Brain microvascular endothelial cell (primary cell): ENCODE measurements around the gene SF3A2.

Source experiments
- DNase-seq: peaks from one replicate; pipeline ENCODE4 v3.0.0-alpha.2; 2020
- H3K27ac ChIP-seq: fragments of 250-450 bp; sonication (Bioruptor Pico); 2 replicates; pipeline ENCODE4 v1.5.1; 2020; ENCODE audit warnings: mild to moderate bottlenecking, moderate library complexity
- H3K27me3 ChIP-seq: fragments of 250-450 bp; sonication (Bioruptor Pico); replicated peaks from 2 replicates; pipeline ENCODE4 v1.5.1; 2020; ENCODE audit warnings: mild to moderate bottlenecking
- H3K36me3 ChIP-seq: fragments of 250-450 bp; sonication (Bioruptor Pico); replicated peaks from 2 replicates; pipeline ENCODE4 v1.5.1; 2020; ENCODE audit warnings: mild to moderate bottlenecking
- H3K4me3 ChIP-seq: 2 replicates; pipeline ENCODE4 v1.5.1; 2011; ENCODE audit warnings: low read depth, mild to moderate bottlenecking, control low read depth, low read length, moderate library complexity
- in situ Hi-C: cut with HindIII; loops from 2 replicates; pipeline ENCODE4 v1.10.0; 2017; ENCODE audit warnings: low sequenced_read_pairs, low pct_ligation_motif_present
- TF ChIP-seq, protein P1 (sequence below): IDR thresholded peaks from 2 replicates; pipeline ENCODE4 v1.5.1; 2011; ENCODE audit warnings: low read depth, mild to moderate bottlenecking, moderate library complexity, low read length, control low read depth, inconsistent platforms; ENCODE audit errors: missing control alignments

Gene SF3A2

DNA sequence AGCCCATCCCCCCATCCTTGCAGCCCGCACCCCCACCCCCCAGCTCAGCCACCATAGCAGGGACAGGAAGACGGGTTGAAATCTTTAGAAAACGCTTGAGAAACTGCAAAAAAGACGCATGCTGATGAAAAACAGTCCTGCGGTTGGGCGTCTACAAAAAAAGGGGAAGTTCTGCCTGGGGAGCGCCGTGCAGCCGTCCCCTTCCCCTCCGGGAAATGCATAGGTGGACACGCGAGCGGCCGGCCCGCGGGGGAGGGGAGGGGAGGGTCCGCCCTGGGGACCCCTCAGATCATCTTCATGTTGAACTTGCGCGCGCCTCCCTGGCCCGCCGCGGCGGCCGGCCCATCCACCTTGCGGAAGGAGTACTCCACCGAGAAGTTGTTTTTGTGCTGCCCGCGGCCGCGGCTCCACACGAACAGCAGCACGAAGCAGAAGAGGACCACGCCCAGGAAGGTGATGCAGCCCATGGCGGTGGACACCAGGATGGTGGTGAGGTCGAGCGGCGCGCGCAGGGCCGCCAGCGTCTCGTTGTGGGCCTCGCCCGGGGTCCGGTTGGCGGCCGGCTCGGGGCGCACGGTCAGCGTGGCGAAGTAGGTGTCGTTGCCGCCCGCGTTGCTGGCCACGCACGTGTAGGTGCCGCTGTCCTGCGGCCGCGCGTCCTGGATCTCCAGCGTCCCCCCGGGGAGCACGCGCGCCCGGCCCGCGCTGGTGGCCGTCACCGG lies 53.3 kb downstream of the SF3A2 start:
- TF ChIP-seq, protein P1, sequence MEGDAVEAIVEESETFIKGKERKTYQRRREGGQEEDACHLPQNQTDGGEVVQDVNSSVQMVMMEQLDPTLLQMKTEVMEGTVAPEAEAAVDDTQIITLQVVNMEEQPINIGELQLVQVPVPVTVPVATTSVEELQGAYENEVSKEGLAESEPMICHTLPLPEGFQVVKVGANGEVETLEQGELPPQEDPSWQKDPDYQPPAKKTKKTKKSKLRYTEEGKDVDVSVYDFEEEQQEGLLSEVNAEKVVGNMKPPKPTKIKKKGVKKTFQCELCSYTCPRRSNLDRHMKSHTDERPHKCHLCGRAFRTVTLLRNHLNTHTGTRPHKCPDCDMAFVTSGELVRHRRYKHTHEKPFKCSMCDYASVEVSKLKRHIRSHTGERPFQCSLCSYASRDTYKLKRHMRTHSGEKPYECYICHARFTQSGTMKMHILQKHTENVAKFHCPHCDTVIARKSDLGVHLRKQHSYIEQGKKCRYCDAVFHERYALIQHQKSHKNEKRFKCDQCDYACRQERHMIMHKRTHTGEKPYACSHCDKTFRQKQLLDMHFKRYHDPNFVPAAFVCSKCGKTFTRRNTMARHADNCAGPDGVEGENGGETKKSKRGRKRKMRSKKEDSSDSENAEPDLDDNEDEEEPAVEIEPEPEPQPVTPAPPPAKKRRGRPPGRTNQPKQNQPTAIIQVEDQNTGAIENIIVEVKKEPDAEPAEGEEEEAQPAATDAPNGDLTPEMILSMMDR, result no peak
- Histone ChIP-seq H3K36me3 (no peaks in the 10 kb centered on the region), H3K4me3 (no peak overlapping the region), H3K27me3 (peaks cover 46% of the 10 kb centered on the region), H3K27ac (no peak overlapping the region)
- no peak for DNase-seq
- in situ Hi-C loops, result no loop called here

DNA sequence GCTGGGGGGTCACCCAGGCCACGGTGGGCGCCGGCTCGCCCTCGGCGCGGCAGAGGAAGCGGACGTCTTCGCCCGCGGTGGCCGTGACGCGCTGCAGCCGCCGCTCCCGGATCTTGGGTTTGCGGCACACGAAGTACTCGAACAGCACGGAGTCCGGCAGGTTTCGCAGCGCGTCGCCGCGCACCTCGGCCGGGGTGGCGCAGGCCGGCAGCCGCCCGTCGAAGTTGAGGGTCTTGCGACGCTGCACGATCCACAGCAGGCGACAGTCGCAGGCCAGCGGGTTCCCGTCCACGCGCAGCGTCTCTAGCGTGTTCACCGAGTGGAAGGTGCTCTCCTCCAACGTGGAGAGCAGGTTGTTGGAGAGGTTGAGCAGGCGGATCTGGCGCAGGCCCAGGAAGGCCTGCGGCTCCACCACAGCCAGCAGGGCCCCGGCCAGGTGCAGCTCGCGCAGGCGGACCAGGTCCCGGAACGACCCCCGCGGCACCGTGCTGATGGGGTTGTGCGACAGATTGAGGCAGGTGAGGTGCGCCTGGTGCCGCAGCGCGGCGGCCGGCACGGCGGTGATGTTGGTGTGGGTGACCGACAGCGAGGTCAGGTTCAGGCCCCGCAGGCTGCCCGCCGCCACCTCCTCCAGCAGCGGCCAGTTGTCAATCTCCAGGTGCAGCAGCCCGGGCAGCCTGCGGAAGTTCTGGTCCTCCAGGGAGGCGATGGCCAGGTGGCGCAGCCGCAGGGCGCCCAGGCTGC lies 54.0 kb downstream of the SF3A2 start:
- in situ Hi-C loops, result no loop called here
- DNase-seq, result no peak
- H3K4me3 ChIP-seq, result no peak overlapping the region
- peaks cover 46% of the 10 kb centered on the region for H3K27me3 ChIP-seq
- H3K27ac ChIP-seq, result no peak overlapping the region
- TF ChIP-seq, protein P1, result no peak
- H3K36me3 ChIP-seq, result no peaks in the 10 kb centered on the region

DNA sequence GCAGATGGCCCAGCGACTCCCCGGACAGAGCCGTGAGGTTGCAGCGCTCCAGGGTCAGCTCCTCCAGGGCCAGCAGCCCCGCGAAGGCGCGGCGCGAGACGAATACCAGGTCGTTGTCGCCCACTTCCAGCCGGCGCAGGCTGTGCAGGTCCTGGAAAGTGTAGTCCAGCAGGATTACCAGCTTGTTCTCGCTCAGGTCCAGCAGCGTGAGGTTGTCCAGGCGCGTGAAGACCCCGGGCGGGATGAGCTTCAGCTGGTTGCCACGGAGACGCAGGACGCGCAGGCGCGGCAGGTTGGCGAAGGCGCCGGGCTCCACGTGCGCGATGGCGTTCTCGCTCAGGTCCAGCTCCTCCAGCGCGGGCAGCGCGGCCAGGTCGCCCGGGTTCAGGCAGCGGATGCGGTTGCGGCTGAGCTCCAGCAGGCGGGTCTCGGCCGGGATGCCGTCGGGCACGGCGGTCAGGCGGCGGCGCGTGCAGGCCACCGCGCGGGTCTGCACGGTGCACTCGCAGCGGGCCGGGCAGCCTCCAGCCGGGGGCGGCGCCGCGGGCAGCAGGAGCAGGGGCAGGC lies 54.6 kb downstream of the SF3A2 start:
- TF ChIP-seq, protein P1, result no peak
- H3K27ac ChIP-seq, result no peak overlapping the region
- no peak for DNase-seq
- in situ Hi-C loops, result no loop called here
- no peak overlapping the region for H3K4me3 ChIP-seq
- no peaks in the 10 kb centered on the region for H3K36me3 ChIP-seq
- peaks cover 46% of the 10 kb centered on the region for H3K27me3 ChIP-seq

DNA sequence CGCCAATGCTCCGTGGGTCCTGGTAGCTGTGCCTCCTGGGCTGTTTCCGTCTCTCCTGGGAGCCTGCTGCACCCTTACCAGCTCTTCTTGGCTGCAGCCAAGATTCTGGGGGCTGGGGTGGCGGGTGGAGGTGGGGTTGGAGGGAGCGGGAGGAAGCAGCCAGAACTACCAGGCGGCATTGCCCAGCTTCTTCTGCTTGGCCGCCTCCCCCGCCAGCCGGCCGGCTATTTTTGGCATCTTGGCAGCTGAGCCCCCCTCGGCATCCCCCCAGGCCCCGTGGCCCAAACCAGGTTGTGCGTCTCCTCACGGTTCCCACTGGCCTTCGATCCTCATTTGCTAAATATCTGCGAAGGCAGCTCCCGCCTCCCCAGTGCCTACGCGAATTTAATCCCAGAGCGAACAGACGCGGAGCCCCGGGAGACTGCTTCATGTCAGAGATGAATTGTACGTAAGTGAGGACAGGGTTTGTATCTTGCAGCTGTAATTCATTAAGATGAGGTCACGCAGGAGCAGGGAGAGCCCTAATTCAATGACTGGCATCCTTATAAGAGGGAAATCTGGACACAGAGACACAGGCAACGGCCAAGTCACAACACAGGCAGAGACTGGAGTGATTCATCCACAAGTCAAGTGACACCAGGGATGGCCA lies 58.2 kb downstream of the SF3A2 start:
- no peak for DNase-seq
- Histone ChIP-seq H3K27me3 (peaks cover 30% of the 10 kb centered on the region), H3K36me3 (no peaks in the 10 kb centered on the region), H3K4me3 (no peak overlapping the region), H3K27ac (no peak overlapping the region)
- TF ChIP-seq, protein P1, result no peak
- in situ Hi-C loops, result no loop called here

DNA sequence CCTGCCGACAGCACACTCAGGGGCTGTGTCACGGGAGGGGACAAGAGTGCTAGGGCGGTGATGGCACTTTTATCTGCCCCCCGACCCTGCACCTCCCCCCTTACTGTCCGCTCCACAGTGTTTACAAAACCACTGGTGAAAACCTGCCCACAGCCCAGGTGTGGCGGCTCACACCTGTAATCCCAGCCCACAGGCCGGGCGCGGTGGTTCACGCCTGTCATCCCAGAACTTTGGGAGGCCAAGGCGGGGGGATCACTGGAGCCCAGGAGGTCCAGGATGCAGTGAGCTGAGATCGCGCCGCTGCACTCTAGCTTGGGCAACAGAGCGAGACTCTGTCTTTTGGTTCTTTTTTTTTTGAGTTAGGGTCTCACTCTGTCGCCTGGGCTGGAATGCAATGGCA lies 59.5 kb downstream of the SF3A2 start:
- no peak overlapping the region for H3K4me3 ChIP-seq
- TF ChIP-seq, protein P1, result no peak
- no peak overlapping the region for H3K27ac ChIP-seq
- peaks cover 17% of the 10 kb centered on the region for H3K27me3 ChIP-seq
- DNase-seq, result no peak
- no peaks in the 10 kb centered on the region for H3K36me3 ChIP-seq
- in situ Hi-C loops, result no loop called here
